K562 (cell line): ENCODE results near the gene COQ8A. TPM values are rescaled to one million over a fixed set of nuclear protein-coding genes. Genes with fewer than 3 reads are reported as not detected.
A peak's percentile ranks its signal among the peaks of the same experiment; 100 is the strongest.

ENCODE experiments used
- ATAC-seq: fragments of 200-7000 bp; cut with Tn5 transposase; 3 replicates; pipeline ENCODE4 v1.9.1; 2020; ENCODE audit warnings: moderate library complexity
- BruUV-seq: library from RNA; stranded (reverse); fragments of 400-500 nt; replicated peaks from 2 replicates; lab custom pipeline; 2021; lab: Mats Ljungman, UMichigan
- CTCF ChIA-PET: fragments of 300-600 bp; formaldehyde crosslinking; extraction: SDS; loops from one replicate; lab custom pipeline; 2021; ENCODE audit warnings: low intra/inter-chr PET ratio; lab: Yijun Ruan, JAX
- POLR2A ChIA-PET: fragments of 300-600, 350-650 bp; sonication (Branson Sonifier 250); formaldehyde crosslinking; extraction: SDS; loops from one replicate; lab custom pipeline; 2021; ENCODE audit warnings: antibody characterized with exemption, inconsistent platforms; lab: Yijun Ruan, JAX
- DNase-seq, 4 experiments: peaks; one replicate each; pipeline versions ENCODE4 v3.0.0 to v3.0.0-alpha.2; 2011 to 2018; ENCODE audit warnings: low spot score in 3 of 4, mixed read lengths in 3 of 4; ENCODE audit errors: extremely low read depth in 1 of 4
- FAIRE-seq: peaks from 2 replicates; lab custom pipeline; 2011; peaks lifted over from hg19 to GRCh38; lab: Jason Lieb, UNC
- H2AFZ ChIP-seq: 2 replicates; pipeline ENCODE4 v1.6.0; 2011; ENCODE audit warnings: low read depth, low read length, control low read depth, inconsistent platforms
- H3K27ac ChIP-seq: fragments of 200-600 bp; 3 replicates; pipeline ENCODE4 v1.8.0; 2011; ENCODE audit warnings: low read depth, mild to moderate bottlenecking, control low read depth, inconsistent platforms, low read length, moderate library complexity, mixed read lengths; ENCODE audit errors: extremely low read depth
- H3K27me3 ChIP-seq, 2 experiments: fragments of 300-600 bp in 1 of 2; 2 replicates in 1 of 2; 3 replicates in 1 of 2; pipeline versions ENCODE4 v1.6.0 to v1.8.0; 2011; ENCODE audit warnings: inconsistent platforms in 2 of 2, low read length in 2 of 2, mild to moderate bottlenecking in 1 of 2, mixed read lengths in 1 of 2, moderate library complexity in 1 of 2; ENCODE audit not compliant: control insufficient read depth in 2 of 2, insufficient read depth in 2 of 2
- H3K36me3 ChIP-seq: fragments of 300-600 bp; 3 replicates; pipeline ENCODE4 v1.8.0; 2011; ENCODE audit warnings: mild to moderate bottlenecking, low read length, inconsistent platforms; ENCODE audit not compliant: control insufficient read depth, insufficient read depth
- H3K4me1 ChIP-seq, 2 experiments: fragments of 200-600 bp in 1 of 2; replicated peaks in 1 of 2; 2 replicates in 1 of 2; 3 replicates in 1 of 2; pipeline versions ENCODE4 v1.5.1 to v1.8.0; 2011; ENCODE audit warnings: inconsistent platforms in 2 of 2, low read length in 2 of 2, mild to moderate bottlenecking in 1 of 2, mixed read lengths in 1 of 2, moderate library complexity in 1 of 2; ENCODE audit not compliant: control insufficient read depth in 2 of 2, insufficient read depth in 2 of 2
- H3K4me2 ChIP-seq: 2 replicates; pipeline ENCODE4 v1.6.1; 2011; ENCODE audit warnings: low read length, control low read depth, inconsistent platforms, mixed read lengths; ENCODE audit not compliant: insufficient read depth
- H3K4me3 ChIP-seq: fragments of 200-600 bp; sonication (generic), shearing (Covaris generic); 2 replicates; pipeline ENCODE4 v1.5.1; 2016; ENCODE audit warnings: control low read depth, inconsistent platforms
- H3K79me2 ChIP-seq: fragments of 200-600 bp; 3 replicates; pipeline ENCODE4 v1.8.0; 2011; ENCODE audit warnings: low read length, inconsistent platforms; ENCODE audit not compliant: control insufficient read depth, insufficient read depth
- H3K9ac ChIP-seq, 2 experiments: 2 replicates each; pipeline versions ENCODE4 v1.6.0 to v1.6.1; 2011; ENCODE audit warnings: low read depth in 2 of 2, low read length in 2 of 2, control low read depth in 1 of 2, inconsistent platforms in 1 of 2, mild to moderate bottlenecking in 1 of 2, mixed read lengths in 1 of 2; ENCODE audit not compliant: insufficient read depth in 1 of 2
- H3K9me1 ChIP-seq: one replicate; pipeline ENCODE4 v1.6.0; 2011; ENCODE audit warnings: inconsistent platforms, mild to moderate bottlenecking, low read length, moderate library complexity; ENCODE audit not compliant: control insufficient read depth, insufficient read depth
- H3K9me3 ChIP-seq: replicated peaks from 2 replicates; pipeline ENCODE4 v1.5.1; 2011; ENCODE audit warnings: low read depth, low read length, inconsistent platforms; ENCODE audit not compliant: control insufficient read depth, insufficient read depth
- H4K20me1 ChIP-seq: replicated peaks from 2 replicates; pipeline ENCODE4 v1.6.1; 2011; ENCODE audit warnings: low read length, inconsistent platforms, mixed read lengths; ENCODE audit not compliant: control insufficient read depth, insufficient read depth
- BRF2 ChIP-seq: IDR thresholded peaks from 3 replicates; pipeline ENCODE4 v1.6.1; 2011; ENCODE audit warnings: borderline replicate concordance, mild to moderate bottlenecking; ENCODE audit not compliant: insufficient read length, insufficient read depth
- NELFE ChIP-seq: IDR thresholded peaks from 2 replicates; pipeline ENCODE4 v1.6.1; 2011; ENCODE audit warnings: mild to moderate bottlenecking; ENCODE audit not compliant: insufficient read depth, insufficient read length
- NFYB ChIP-seq: IDR thresholded peaks from 2 replicates; pipeline ENCODE4 v1.6.1; 2011; ENCODE audit warnings: mild to moderate bottlenecking, moderate library complexity; ENCODE audit not compliant: insufficient read length; ENCODE audit errors: extremely low read depth
- ZNF23 ChIP-seq: fragments of 250-450 bp; sonication (Bioruptor Pico); IDR thresholded peaks from 2 replicates; pipeline ENCODE4 v1.4.0; 2020; ENCODE audit warnings: mild to moderate bottlenecking
- WGBS: fragments of 100-300 bp; shearing (Covaris generic); methylation state at CpG from one replicate; pipeline ENCODE4 v1.1.6; 2016; ENCODE audit warnings: low coverage, mixed read lengths; ENCODE audit not compliant: insufficient coverage; ENCODE audit errors: missing lambda C conversion rate; 5-methylcytosine and 5-hydroxymethylcytosine counted together
- in situ Hi-C: fragments of 300-500 bp; cut with MboI; formaldehyde crosslinking; loops from 4 replicates; pipeline ENCODE4 v1.15.0; 2018; ENCODE audit warnings: inconsistent platforms, mixed read lengths
- intact Hi-C: fragments of 100-400 bp; cut with micrococcal nuclease; formaldehyde crosslinking; loops from 2 replicates; pipeline ENCODE4 v1.14.2; 2022
- polyA plus RNA-seq, 8 experiments: library from polyadenylated mRNA; depleted of rRNA in 4 of 8; stranded (reverse) in 5 of 8; unstranded in 3 of 8; fragments of >200 nt; fragmentation: Nextera tagmentation in 2 of 8; fragmentation: Illumina TruSeq in 1 of 8; extraction: Ambion mirVana in 2 of 8; extraction: Trizol in 1 of 8; gene quantifications; 2 replicates each; pipeline versions ENCODE4 v1.2.1 to v1.2.3, GENCODE V29; 2011 to 2014; ENCODE audit warnings: inconsistent platforms in 1 of 8, missing spikeins in 1 of 8
- total RNA-seq, 7 experiments: library from RNA; depleted of rRNA in 6 of 7; stranded (reverse); fragments of >200 nt in 6 of 7; fragmentation: Illumina TruSeq in 2 of 7; extraction: Trizol in 2 of 7; gene quantifications; 2 replicates each; pipeline versions ENCODE4 v1.2.1 to v1.2.3, GENCODE V29; 2011 to 2021; ENCODE audit warnings: low replicate concordance in 1 of 7

The COQ8A gene
- total and polyA plus RNA-seq, 9 of the 15 experiments (the other 6 are each of a cell fraction or from before 2014, with no cell fraction given) = 2.6 to 54.3 (median 32.4) TPM

- no TSS peak for BruUV-seq
- intact Hi-C loops = no loop called here
- CTCF ChIA-PET = no interaction called here
- Histone ChIP-seq H3K9me1 (no peaks in the 10 kb centered on the region), H3K36me3 (no peaks in the 10 kb centered on the region), H3K27ac (no peak overlapping the region), H3K27me3 (no peaks in the 10 kb centered on the region), H2AFZ (no peak overlapping the region), H3K4me1 (no peaks in the 10 kb centered on the region), H4K20me1 (no peaks in the 10 kb centered on the region), H3K9me3 (no peaks in the 10 kb centered on the region), H3K4me2 (no peak overlapping the region), H3K79me2 (no peaks in the 10 kb centered on the region), H3K4me3 (no peak overlapping the region), H3K9ac (no peak overlapping the region)
- ATAC-seq (peak; percentile 39; the same call in 1 of the 3 replicates), FAIRE-seq (no peak), DNase-seq (peak in 1 of 4 experiments; percentile 30)
- in situ Hi-C loops = no loop called here
- TF ChIP-seq ZNF23 (CRISPR knock-in tag) = no peak
- no peak for TF ChIP-seq BRF2
- TF ChIP-seq NELFE = no peak
- peak; percentile 63 for TF ChIP-seq NFYB
- POLR2A ChIA-PET = interaction anchor here (0.8 kb wide), 1 partner anchor 523 kb away, joined by 3 read pairs; no protein-coding TSS in a partner anchor
- WGBS = 55% methylated on average over 1 of the region's 1 CpG
These were observed 31.2 kb upstream of the COQ8A start for GRCh38 chr1:226908913-226909312.
